ENCODE results near the gene KCNJ13. TPM values are rescaled to one million over a fixed set of nuclear protein-coding genes. Genes with fewer than 3 reads are reported as not detected.

The KCNJ13 gene
- total RNA-seq, 1 experiment from 2014 or later: not detected

DNA sequence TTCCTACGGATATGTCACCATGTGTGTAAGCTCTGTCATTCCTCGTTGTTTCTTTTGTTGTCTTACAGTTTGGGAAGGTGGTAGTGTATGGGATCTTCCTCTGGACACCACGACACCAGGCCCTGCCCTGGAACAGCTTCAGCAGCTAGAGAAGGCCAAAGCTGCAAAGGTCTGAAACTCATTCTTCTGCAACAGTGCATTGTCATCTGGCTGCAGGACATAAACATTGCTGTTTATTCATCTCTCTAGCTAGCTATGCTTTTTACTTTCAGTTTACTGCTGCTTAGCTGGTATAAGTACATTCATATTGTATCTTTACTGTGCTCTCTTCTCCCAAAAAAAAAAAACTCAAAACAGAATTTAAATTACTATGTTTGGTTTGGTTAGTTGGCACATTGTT is 39.2 kb upstream of the KCNJ13 start:
- H3K4me3 ChIP-seq (replicated peaks in 1 of 2; ENCODE audit: low read depth in 1 of 2, low read length in 2 of 2): no peak overlapping the region
- no peaks in the 10 kb centered on the region for H3K4me1 ChIP-seq (ENCODE audit: control insufficient read depth in 1 of 2, insufficient read depth in 2 of 2, low read length in 2 of 2)
- DNase-seq (ENCODE audit: low read depth, low spot score): no peak
- no peak for ATAC-seq
- intact Hi-C loops (cut with micrococcal nuclease): no loop called here
- ChIA-PET POLR2A (no interaction called here), RAD21 (ENCODE audit: low non-redundant PET in 1 of 2, low total read pairs in 2 of 2, uncharacterized antibody in 2 of 2, unreplicated experiment in 2 of 2) (no interaction called here), CTCF (no interaction called here)
- no peak for TF ChIP-seq ELF1 (IDR thresholded peaks at IDR 0.05; ENCODE audit: borderline replicate concordance, low read depth)
- TF ChIP-seq, protein P1, sequence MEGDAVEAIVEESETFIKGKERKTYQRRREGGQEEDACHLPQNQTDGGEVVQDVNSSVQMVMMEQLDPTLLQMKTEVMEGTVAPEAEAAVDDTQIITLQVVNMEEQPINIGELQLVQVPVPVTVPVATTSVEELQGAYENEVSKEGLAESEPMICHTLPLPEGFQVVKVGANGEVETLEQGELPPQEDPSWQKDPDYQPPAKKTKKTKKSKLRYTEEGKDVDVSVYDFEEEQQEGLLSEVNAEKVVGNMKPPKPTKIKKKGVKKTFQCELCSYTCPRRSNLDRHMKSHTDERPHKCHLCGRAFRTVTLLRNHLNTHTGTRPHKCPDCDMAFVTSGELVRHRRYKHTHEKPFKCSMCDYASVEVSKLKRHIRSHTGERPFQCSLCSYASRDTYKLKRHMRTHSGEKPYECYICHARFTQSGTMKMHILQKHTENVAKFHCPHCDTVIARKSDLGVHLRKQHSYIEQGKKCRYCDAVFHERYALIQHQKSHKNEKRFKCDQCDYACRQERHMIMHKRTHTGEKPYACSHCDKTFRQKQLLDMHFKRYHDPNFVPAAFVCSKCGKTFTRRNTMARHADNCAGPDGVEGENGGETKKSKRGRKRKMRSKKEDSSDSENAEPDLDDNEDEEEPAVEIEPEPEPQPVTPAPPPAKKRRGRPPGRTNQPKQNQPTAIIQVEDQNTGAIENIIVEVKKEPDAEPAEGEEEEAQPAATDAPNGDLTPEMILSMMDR (IDR thresholded peaks at IDR 0.05 in 2 of 3, conservative IDR thresholded peaks at IDR 0.05 in 1 of 3; ENCODE audit: borderline replicate concordance in 1 of 3, insufficient read depth in 1 of 3, low read depth in 2 of 3, low read length in 2 of 3): no peak
- TF ChIP-seq CEBPB (IDR thresholded peaks at IDR 0.05; ENCODE audit: low read depth): no peak
- TF ChIP-seq EZH2phosphoT487 (IDR thresholded peaks at IDR 0.05; ENCODE audit: borderline replicate concordance): no peak
- no peak for TF ChIP-seq FOSL1 (IDR thresholded peaks at IDR 0.05; ENCODE audit: low read depth)
- no peak for TF ChIP-seq YY1 (IDR thresholded peaks at IDR 0.05; ENCODE audit: extremely low read depth, insufficient replicate concordance, low read depth, low read length)
- TF ChIP-seq CBX3 (IDR thresholded peaks at IDR 0.05; ENCODE audit: low read depth): no peak
- no peak for TF ChIP-seq ZNF274 (IDR thresholded peaks at IDR 0.05; ENCODE audit: low read depth, low read length)
- no peak for TF ChIP-seq POLR2A (IDR thresholded peaks at IDR 0.05; ENCODE audit: borderline replicate concordance, extremely low read depth, insufficient read depth, insufficient read length)
- TF ChIP-seq, protein P2, sequence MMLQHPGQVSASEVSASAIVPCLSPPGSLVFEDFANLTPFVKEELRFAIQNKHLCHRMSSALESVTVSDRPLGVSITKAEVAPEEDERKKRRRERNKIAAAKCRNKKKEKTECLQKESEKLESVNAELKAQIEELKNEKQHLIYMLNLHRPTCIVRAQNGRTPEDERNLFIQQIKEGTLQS (IDR thresholded peaks at IDR 0.05): no peak
- TF ChIP-seq SIN3A (IDR thresholded peaks at IDR 0.05; ENCODE audit: low read depth): no peak
- TF ChIP-seq JUND (IDR thresholded peaks at IDR 0.05): no peak
- TF ChIP-seq RAD21 (IDR thresholded peaks at IDR 0.05; ENCODE audit: low read depth): no peak
- no peak for TF ChIP-seq SP1 (IDR thresholded peaks at IDR 0.05; ENCODE audit: low read depth)
- TF ChIP-seq, protein P3, sequence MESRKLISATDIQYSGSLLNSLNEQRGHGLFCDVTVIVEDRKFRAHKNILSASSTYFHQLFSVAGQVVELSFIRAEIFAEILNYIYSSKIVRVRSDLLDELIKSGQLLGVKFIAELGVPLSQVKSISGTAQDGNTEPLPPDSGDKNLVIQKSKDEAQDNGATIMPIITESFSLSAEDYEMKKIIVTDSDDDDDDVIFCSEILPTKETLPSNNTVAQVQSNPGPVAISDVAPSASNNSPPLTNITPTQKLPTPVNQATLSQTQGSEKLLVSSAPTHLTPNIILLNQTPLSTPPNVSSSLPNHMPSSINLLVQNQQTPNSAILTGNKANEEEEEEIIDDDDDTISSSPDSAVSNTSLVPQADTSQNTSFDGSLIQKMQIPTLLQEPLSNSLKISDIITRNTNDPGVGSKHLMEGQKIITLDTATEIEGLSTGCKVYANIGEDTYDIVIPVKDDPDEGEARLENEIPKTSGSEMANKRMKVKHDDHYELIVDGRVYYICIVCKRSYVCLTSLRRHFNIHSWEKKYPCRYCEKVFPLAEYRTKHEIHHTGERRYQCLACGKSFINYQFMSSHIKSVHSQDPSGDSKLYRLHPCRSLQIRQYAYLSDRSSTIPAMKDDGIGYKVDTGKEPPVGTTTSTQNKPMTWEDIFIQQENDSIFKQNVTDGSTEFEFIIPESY (IDR thresholded peaks at IDR 0.05; ENCODE audit: extremely low read depth, insufficient replicate concordance, low read length): no peak
- TF ChIP-seq, protein P4, sequence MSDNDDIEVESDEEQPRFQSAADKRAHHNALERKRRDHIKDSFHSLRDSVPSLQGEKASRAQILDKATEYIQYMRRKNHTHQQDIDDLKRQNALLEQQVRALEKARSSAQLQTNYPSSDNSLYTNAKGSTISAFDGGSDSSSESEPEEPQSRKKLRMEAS (IDR thresholded peaks at IDR 0.05): no peak
- no peak for TF ChIP-seq EGR1 (IDR thresholded peaks at IDR 0.05; ENCODE audit: low read depth)
- H3K9me2 ChIP-seq (ENCODE audit: insufficient read depth): no peaks in the 10 kb centered on the region
- H3K27ac ChIP-seq (ENCODE audit: low read depth, low read length): no peak overlapping the region
- BruUV-seq (replicated peaks): no TSS peak
- H2AFZ ChIP-seq (ENCODE audit: low read depth, low read length, poor library complexity, severe bottlenecking): no peak overlapping the region
- H3K9ac ChIP-seq (ENCODE audit: low read length): no peak overlapping the region
- H3K4me2 ChIP-seq (ENCODE audit: low read length): no peak overlapping the region
- no peaks in the 10 kb centered on the region for H3K27me3 ChIP-seq (ENCODE audit: insufficient read depth, low read length)
- H3K79me2 ChIP-seq (ENCODE audit: insufficient read depth, low read length): no peaks in the 10 kb centered on the region
- H3K36me3 ChIP-seq (ENCODE audit: control insufficient read depth in 1 of 2, insufficient read depth in 2 of 2, low read length in 2 of 2): peaks cover 36 to 41% of the 10 kb centered on the region in 2 experiments; a peak in 3 of 4 replicates
- no peaks in the 10 kb centered on the region for H3K9me3 ChIP-seq (ENCODE audit: control insufficient read depth in 1 of 2, insufficient read depth in 1 of 2, low read depth in 1 of 2, low read length in 2 of 2)
- no peaks in the 10 kb centered on the region for H4K20me1 ChIP-seq (ENCODE audit: insufficient read depth)
